Endothelial cell of umbilical vein (primary cell): ENCODE results near the gene RAB44. TPM values are rescaled to one million over a fixed set of nuclear protein-coding genes. Genes with fewer than 3 reads are reported as not detected.

Source experiments
- BruUV-seq: library from RNA; stranded (reverse); fragments of 400-500 nt; replicated peaks from 2 replicates; lab custom pipeline; 2021; lab: Mats Ljungman, UMichigan
- CTCF ChIA-PET: fragments of 300-600, 350-600 bp; sonication (Branson Sonifier 250); formaldehyde crosslinking; loops from one replicate; lab custom pipeline; 2021; ENCODE audit warnings: antibody characterized with exemption, inconsistent platforms; lab: Charles Lee
- POLR2A ChIA-PET: fragments of 300-600, 350-600 bp; sonication (Branson Sonifier 250); formaldehyde crosslinking; loops from one replicate; lab custom pipeline; 2021; ENCODE audit warnings: antibody characterized with exemption, inconsistent platforms; lab: Charles Lee
- DNase-seq: peaks from one replicate; pipeline ENCODE4 v3.0.0-alpha.2; 2011; ENCODE audit warnings: low read depth, low spot score
- FAIRE-seq: peaks from 2 replicates; lab custom pipeline; 2011; peaks lifted over from hg19 to GRCh38; lab: Jason Lieb, UNC
- H2AFZ ChIP-seq: 2 replicates; pipeline ENCODE4 v1.6.0; 2012; ENCODE audit warnings: low read depth, low read length, control low read depth, inconsistent platforms
- H3K27ac ChIP-seq: 2 replicates; pipeline ENCODE4 v1.5.1; 2011; ENCODE audit warnings: low read depth, mild to moderate bottlenecking, control low read depth, low read length, moderate library complexity; ENCODE audit not compliant: insufficient read depth
- H3K27me3 ChIP-seq, 2 experiments: 2 replicates each; pipeline versions ENCODE4 v1.6.0 to v1.6.1; 2011; ENCODE audit warnings: low read length in 2 of 2, mixed read lengths in 1 of 2; ENCODE audit not compliant: control insufficient read depth in 2 of 2, insufficient read depth in 2 of 2
- H3K36me3 ChIP-seq, 2 experiments: 2 replicates in 1 of 2; 3 replicates in 1 of 2; pipeline ENCODE4 v1.5.1; 2011; ENCODE audit warnings: low read length in 2 of 2, mild to moderate bottlenecking in 1 of 2, moderate library complexity in 1 of 2; ENCODE audit not compliant: control insufficient read depth in 2 of 2, insufficient read depth in 2 of 2; ENCODE audit errors: extremely low read depth in 1 of 2
- H3K4me1 ChIP-seq: 3 replicates; pipeline ENCODE4 v1.5.1; 2011; ENCODE audit warnings: mild to moderate bottlenecking, low read length; ENCODE audit not compliant: control insufficient read depth, insufficient read depth; ENCODE audit errors: extremely low read depth
- H3K4me2 ChIP-seq: 2 replicates; pipeline ENCODE4 v1.6.1; 2011; ENCODE audit warnings: low read length, control low read depth, mixed read lengths; ENCODE audit not compliant: insufficient read depth
- H3K4me3 ChIP-seq, 3 experiments: fragments of 200-600 bp in 1 of 3; sonication (generic), shearing (Covaris generic) in 1 of 3; replicated peaks in 1 of 3; 2 replicates each; pipeline ENCODE4 v1.5.1; 2011 to 2016; ENCODE audit warnings: control low read depth in 3 of 3, low read length in 3 of 3, mild to moderate bottlenecking in 2 of 3, inconsistent platforms in 1 of 3, low read depth in 1 of 3, moderate library complexity in 1 of 3; ENCODE audit not compliant: insufficient read depth in 1 of 3
- H3K79me2 ChIP-seq: 2 replicates; pipeline ENCODE4 v1.6.0; 2012; ENCODE audit warnings: low read length, inconsistent platforms; ENCODE audit not compliant: control insufficient read depth, insufficient read depth
- H3K9ac ChIP-seq: replicated peaks from 2 replicates; pipeline ENCODE3; 2011; ENCODE audit warnings: low read length, control low read depth; ENCODE audit not compliant: insufficient read depth; ENCODE audit errors: extremely low read depth
- H3K9me1 ChIP-seq: replicated peaks from 3 replicates; pipeline ENCODE4 v1.6.0; 2011; ENCODE audit warnings: mild to moderate bottlenecking, low read length; ENCODE audit not compliant: control insufficient read depth, insufficient read depth; ENCODE audit errors: extremely low read depth
- H3K9me3 ChIP-seq: replicated peaks from 2 replicates; pipeline ENCODE4 v1.5.1; 2012; ENCODE audit warnings: low read length, inconsistent platforms; ENCODE audit not compliant: control insufficient read depth, insufficient read depth
- H4K20me1 ChIP-seq: replicated peaks from 2 replicates; pipeline ENCODE3; 2011; ENCODE audit warnings: mild to moderate bottlenecking, low read length; ENCODE audit not compliant: control insufficient read depth, insufficient read depth; ENCODE audit errors: extremely low read depth
- CTCF ChIP-seq, 2 donors: IDR thresholded peaks; 1 replicate in 1 of 2; 2 replicates in 1 of 2; pipeline ENCODE4 v1.5.1; 2011; ENCODE audit warnings: low read length in 2 of 2, mild to moderate bottlenecking in 2 of 2, moderate library complexity in 2 of 2, control low read depth in 1 of 2, inconsistent platforms in 1 of 2, low read depth in 1 of 2; ENCODE audit not compliant: insufficient read depth in 1 of 2; ENCODE audit errors: extremely low read depth in 1 of 2
- EZH2 ChIP-seq: IDR thresholded peaks from 2 replicates; pipeline ENCODE4 v1.6.1; 2012; ENCODE audit warnings: borderline replicate concordance, low read depth, mild to moderate bottlenecking, moderate library complexity, low read length, inconsistent platforms; ENCODE audit not compliant: severe bottlenecking
- FOS ChIP-seq: IDR thresholded peaks from 2 replicates; pipeline ENCODE4 v1.6.1; 2011; ENCODE audit warnings: mild to moderate bottlenecking, low read length, moderate library complexity, borderline replicate concordance; ENCODE audit not compliant: insufficient read depth
- GATA2 ChIP-seq: IDR thresholded peaks from 2 replicates; pipeline ENCODE4 v1.7.0; 2011; ENCODE audit warnings: low read depth, mild to moderate bottlenecking, moderate library complexity, mixed read lengths, low read length; ENCODE audit not compliant: insufficient read length, insufficient read depth
- JUN ChIP-seq: IDR thresholded peaks from 2 replicates; pipeline ENCODE4 v1.6.1; 2011; ENCODE audit warnings: borderline replicate concordance, low read depth; ENCODE audit not compliant: insufficient read length, insufficient read depth
- MAX ChIP-seq: IDR thresholded peaks from 2 replicates; pipeline ENCODE4 v1.6.1; 2011; ENCODE audit not compliant: insufficient read depth, insufficient read length
- MYC ChIP-seq: IDR thresholded peaks from one replicate; pipeline ENCODE4 v1.6.1; 2011; ENCODE audit warnings: mild to moderate bottlenecking, low read depth, low read length
- POLR2A ChIP-seq: IDR thresholded peaks from 2 replicates; pipeline ENCODE4 v1.6.1; 2012; ENCODE audit warnings: low read depth, mild to moderate bottlenecking, control low read depth, low read length
- POLR2AphosphoS5 ChIP-seq: IDR thresholded peaks from 2 replicates; pipeline ENCODE4 v1.6.1; 2012; ENCODE audit warnings: low read depth, mild to moderate bottlenecking, control low read depth, low read length, moderate library complexity; ENCODE audit not compliant: insufficient read depth
- dilution Hi-C: fragments of 300-500 bp; cut with MboI; formaldehyde crosslinking; loops from one replicate; pipeline ENCODE4 v1.15.0; 2019; ENCODE audit warnings: low sequenced_read_pairs; ENCODE audit not compliant: extremely low pct_ligation_motif_present
- intact Hi-C: fragments of 100-400 bp; cut with micrococcal nuclease; formaldehyde crosslinking; loops from one replicate; pipeline ENCODE4 v1.10.0; 2022
- polyA plus RNA-seq, 4 experiments: library from polyadenylated mRNA; depleted of rRNA in 3 of 4; stranded (reverse) in 3 of 4; unstranded in 1 of 4; fragments of >200 nt; gene quantifications; 2 replicates each; pipeline versions ENCODE4 v1.2.1 to v1.2.3, GENCODE V29; 2011 to 2012; ENCODE audit warnings: missing spikeins in 1 of 4
- total RNA-seq: library from RNA; stranded (reverse); gene quantifications from 2 replicates; pipeline ENCODE4 v1.2.3, GENCODE V29; 2021

The RAB44 gene
- total and polyA plus RNA-seq, 2 donors (not counting 3 experiments of a cell fraction or from before 2014, with no cell fraction given) = 0.03 to 0.11 TPM

- Histone ChIP-seq H3K27ac (no peak overlapping the region), H3K79me2 (no peaks in the 10 kb centered on the region), H3K9me3 (no peaks in the 10 kb centered on the region), H2AFZ (no peak overlapping the region), H3K9me1 (no peaks in the 10 kb centered on the region), H3K4me1 (no peaks in the 10 kb centered on the region), H3K9ac (no peak overlapping the region), H4K20me1 (no peaks in the 10 kb centered on the region), H3K27me3 (peaks cover 19 to 22% of the 10 kb centered on the region in 2 experiments), H3K4me2 (no peak overlapping the region), H3K4me3 (no peak overlapping the region), H3K36me3 (no peaks in the 10 kb centered on the region)
- dilution Hi-C loops = no loop called here
- CTCF ChIA-PET = no interaction called here
- TF ChIP-seq GATA2 (no peak), POLR2AphosphoS5 (no peak)
- BruUV-seq = no TSS peak
- DNase-seq = no peak
- POLR2A ChIA-PET = no interaction called here
- intact Hi-C loops = no loop called here
- FAIRE-seq = no peak
Observed at GRCh38 chr6:36659271-36659670, 38.4 kb upstream of the RAB44 start.

GRCh38 chr6:36660771-36661471 lies 36.7 kb upstream of the RAB44 start:
- Histone ChIP-seq H3K27me3 (peaks cover 18 to 19% of the 10 kb centered on the region in 2 experiments), H3K9me1 (no peaks in the 10 kb centered on the region), H3K36me3 (no peaks in the 10 kb centered on the region), H3K4me2 (peak overlapping the region; percentile 7), H3K9ac (no peak overlapping the region), H3K9me3 (no peaks in the 10 kb centered on the region), H3K27ac (no peak overlapping the region), H3K79me2 (no peaks in the 10 kb centered on the region), H3K4me1 (no peaks in the 10 kb centered on the region), H4K20me1 (no peaks in the 10 kb centered on the region), H3K4me3 (no peak overlapping the region), H2AFZ (peak overlapping the region; percentile 32)
- peak; percentile 30 for DNase-seq
- CTCF ChIA-PET = interaction anchor here (0.9 to 1.2 kb wide), 3 partner anchors 10 to 92 kb away, joined by 3 to 4 read pairs (median 4); no protein-coding TSS in a partner anchor
- intact Hi-C loops = no loop called here
- POLR2A ChIA-PET = interaction anchor here (1.0 kb wide), 1 partner anchor 18 kb away, joined by 3 read pairs; the partner anchor contains the start of gene CDKN1A
- no TSS peak for BruUV-seq
- FAIRE-seq = no peak
- dilution Hi-C loops = no loop called here
- TF ChIP-seq GATA2 (no peak), FOS (no peak), POLR2A (no peak), MYC (no peak), JUN (no peak), POLR2AphosphoS5 (no peak), MAX (no peak), EZH2 (no peak), CTCF (IDR thresholded peaks at IDR 0.05; ENCODE audit: extremely low read depth in 1 of 2, insufficient read depth in 1 of 2, low read depth in 1 of 2, low read length in 2 of 2) (no peak)
